Skeletal muscle cell (primary cell): ENCODE measurements around the gene ZNF547.
A peak's percentile ranks its signal among the peaks of the same experiment; 100 is the strongest.
"Not testable (repeated sequence)": the region's sequence is repeated elsewhere in the genome, so short reads cannot be mapped to it uniquely, and the experiment has no call there.

Source experiments
- DNase-seq: peaks from one replicate; pipeline ENCODE4 v3.0.0-alpha.2; 2010; ENCODE audit warnings: low read depth
- H3K4me3 ChIP-seq: 2 replicates; pipeline ENCODE4 v1.5.1; 2011; ENCODE audit warnings: low read depth, mild to moderate bottlenecking, control low read depth, low read length, moderate library complexity

ZNF547 gene

GRCh38 chr19:57363688-57364181 lies 384 bp downstream of the ZNF547 start:
- no peak for DNase-seq

GRCh38 chr19:57366776-57367175 lies 3.4 kb downstream of the ZNF547 start:
- H3K4me3 ChIP-seq: no peak overlapping the region
- DNase-seq: no peak

More at GRCh38 chr19:57363688-57364181, 384 bp downstream of the ZNF547 start:
- H3K4me3 ChIP-seq: peak overlapping the region; percentile 68

- DNase-seq: no peak
Measured at GRCh38 chr19:57374179-57374578, 10.8 kb downstream of the ZNF547 start.

GRCh38 chr19:57374647-57375046 lies 11.3 kb downstream of the ZNF547 start:
- DNase-seq, H3K4me3 ChIP-seq: not testable (repeated sequence)

More at GRCh38 chr19:57374179-57374578, 10.8 kb downstream of the ZNF547 start:
- no peak overlapping the region for H3K4me3 ChIP-seq

- no peak overlapping the region for H3K4me3 ChIP-seq
- no peak for DNase-seq
Measured at GRCh38 chr19:57376151-57376550, 12.8 kb downstream of the ZNF547 start.

- no peak for DNase-seq
- H3K4me3 ChIP-seq: no peak overlapping the region
Measured at GRCh38 chr19:57377498-57378146, 14.3 kb downstream of the ZNF547 start.

GRCh38 chr19:57380923-57381322 lies 17.6 kb downstream of the ZNF547 start:
- H3K4me3 ChIP-seq: no peak overlapping the region
- no peak for DNase-seq

GRCh38 chr19:57382806-57383488 lies 19.6 kb downstream of the ZNF547 start:
- no peak overlapping the region for H3K4me3 ChIP-seq
- DNase-seq: no peak

- DNase-seq: no peak
- peak overlapping the region; percentile 87 for H3K4me3 ChIP-seq
Measured at GRCh38 chr19:57389194-57389729, 25.9 kb downstream of the ZNF547 start.

GRCh38 chr19:57389730-57390598 lies 26.6 kb downstream of the ZNF547 start, which contains the start of gene ZNF548:
Gene ZNF548 (plus strand): TSS chr19:57389854. CDS start chr19:57390100, 246 bp downstream.
- peak within 1 kb of the TSS; percentile 87 for H3K4me3 ChIP-seq
- DNase-seq: peak; percentile 98

GRCh38 chr19:57395710-57396109 lies 32.4 kb downstream of the ZNF547 start:
- no peak for DNase-seq
- no peak overlapping the region for H3K4me3 ChIP-seq

- DNase-seq: no peak
- no peak overlapping the region for H3K4me3 ChIP-seq
Measured at GRCh38 chr19:57398868-57399267, 35.5 kb downstream of the ZNF547 start.

- H3K4me3 ChIP-seq: no peak overlapping the region
Measured at GRCh38 chr19:57403737-57404563, 40.6 kb downstream of the ZNF547 start.

GRCh38 chr19:57406516-57407123 lies 43.3 kb downstream of the ZNF547 start:
- DNase-seq: no peak
- H3K4me3 ChIP-seq: no peak overlapping the region

More at GRCh38 chr19:57403737-57404563, 40.6 kb downstream of the ZNF547 start:
- DNase-seq: no peak

GRCh38 chr19:57410877-57411671 lies 47.7 kb downstream of the ZNF547 start, which contains the start of gene ZNF17:
Gene ZNF17 (plus strand): TSS chr19:57411161. CDS start chr19:57413616, 2,455 bp downstream.
- DNase-seq: peak; percentile 84
- H3K4me3 ChIP-seq: peak within 1 kb of the TSS; percentile 87

- DNase-seq: no peak
- H3K4me3 ChIP-seq: no peak overlapping the region
Measured at GRCh38 chr19:57419439-57419838, 56.1 kb downstream of the ZNF547 start.

- DNase-seq: no peak
- no peak overlapping the region for H3K4me3 ChIP-seq
Measured at GRCh38 chr19:57421037-57421436, 57.7 kb downstream of the ZNF547 start.
